Small intestine (tissue), 7 donors: ENCODE data around the gene FGF6. TPM values are rescaled to one million over a fixed set of nuclear protein-coding genes. Genes with fewer than 3 reads are reported as not detected.

Experiments used
- DNase-seq, 2 donors: peaks; one replicate each; pipeline versions ENCODE4 v3.0.0 to v3.0.0-alpha.2; 2013
- FAIRE-seq: peaks from 2 replicates; lab custom pipeline; 2012; peaks lifted over from hg19 to GRCh38; lab: Jason Lieb, UNC
- H3K27ac ChIP-seq, 3 donors: one replicate each; pipeline ENCODE4 v1.5.1; 2013; ENCODE audit warnings: low read length in 2 of 3, mild to moderate bottlenecking in 2 of 3, control low read depth in 1 of 3, inconsistent platforms in 1 of 3, low read depth in 1 of 3, moderate library complexity in 1 of 3
- H3K27me3 ChIP-seq, 3 donors: one replicate each; pipeline ENCODE4 v1.6.1; 2013; ENCODE audit warnings: low read length in 3 of 3, inconsistent platforms in 1 of 3; ENCODE audit not compliant: control insufficient read depth in 3 of 3, insufficient read depth in 3 of 3
- H3K36me3 ChIP-seq, 3 donors: one replicate each; pipeline ENCODE4 v1.6.1; 2013; ENCODE audit warnings: low read length in 3 of 3, inconsistent platforms in 1 of 3, low read depth in 1 of 3, mild to moderate bottlenecking in 1 of 3, moderate library complexity in 1 of 3; ENCODE audit not compliant: control insufficient read depth in 3 of 3, insufficient read depth in 2 of 3
- H3K4me1 ChIP-seq, 3 donors: one replicate each; pipeline ENCODE4 v1.6.1; 2013; ENCODE audit warnings: low read length in 2 of 3, inconsistent platforms in 1 of 3, low read depth in 1 of 3, mild to moderate bottlenecking in 1 of 3, moderate library complexity in 1 of 3; ENCODE audit not compliant: control insufficient read depth in 3 of 3, insufficient read depth in 2 of 3
- H3K4me3 ChIP-seq, 3 donors: one replicate each; pipeline ENCODE4 v1.5.1; 2013; ENCODE audit warnings: low read length in 3 of 3, control low read depth in 1 of 3, inconsistent platforms in 1 of 3, low read depth in 1 of 3, mild to moderate bottlenecking in 1 of 3, moderate library complexity in 1 of 3
- H3K9me3 ChIP-seq, 2 donors: one replicate each; pipeline ENCODE4 v1.6.1; 2013; ENCODE audit warnings: low read depth in 1 of 2, low read length in 1 of 2; ENCODE audit not compliant: control insufficient read depth in 2 of 2, insufficient read depth in 1 of 2
- WGBS, 3 donors: extraction: QIAGEN DNeasy Blood & Tissue Kit; methylation state at CpG; one replicate each; pipeline ENCODE4 v1.1.7; 2013; 5-methylcytosine and 5-hydroxymethylcytosine counted together
- polyA plus RNA-seq, 4 donors: library from polyadenylated mRNA; stranded (reverse) in 3 of 4; unstranded in 1 of 4; fragments of 200-250 nt in 3 of 4; fragments of 120-200 nt in 1 of 4; gene quantifications; one replicate each; pipeline versions ENCODE4 v1.2.1 to v1.2.3, GENCODE V29; 2013
- donor health status: healthy with polysubstance abuse.
- donor health status: control.
- donor health status: control.
- donor health status: Bipolar disorder and iron deficiency.
- donor health status: healthy.

Gene FGF6
- polyA plus RNA-seq, 4 donors, result 0.12 TPM; not detected in 3

DNA sequence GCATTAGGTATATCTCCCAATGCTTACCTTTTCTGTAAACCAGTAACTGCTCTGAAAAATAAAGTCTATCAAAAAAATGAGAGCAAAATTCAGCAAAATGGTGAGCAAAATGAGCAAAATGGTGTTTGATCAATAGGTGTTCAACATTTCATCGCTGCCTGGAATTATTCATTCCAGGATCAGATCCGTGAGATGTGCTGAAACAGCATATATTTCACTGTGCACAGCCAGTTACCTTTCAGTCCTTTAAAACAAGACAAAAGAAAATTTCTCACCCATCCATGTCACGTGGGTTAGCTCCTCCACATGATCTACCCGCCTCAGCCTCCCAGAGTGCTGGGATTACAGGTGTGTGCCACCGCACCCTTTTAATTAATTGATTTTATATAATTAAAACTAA lies 58.0 kb downstream of the FGF6 start:
- DNase-seq (no peak), FAIRE-seq (no peak)
- H3K9me3 ChIP-seq, result no peaks in the 10 kb centered on the region
- WGBS, 3 donors, result 86 to 89% (median 88%) methylated on average over 5 of the region's 5 CpGs
- H3K4me3 ChIP-seq, result no peak overlapping the region
- H3K27ac ChIP-seq, result no peak overlapping the region
- no peaks in the 10 kb centered on the region for H3K36me3 ChIP-seq
- no peaks in the 10 kb centered on the region for H3K4me1 ChIP-seq
- no peaks in the 10 kb centered on the region for H3K27me3 ChIP-seq

DNA sequence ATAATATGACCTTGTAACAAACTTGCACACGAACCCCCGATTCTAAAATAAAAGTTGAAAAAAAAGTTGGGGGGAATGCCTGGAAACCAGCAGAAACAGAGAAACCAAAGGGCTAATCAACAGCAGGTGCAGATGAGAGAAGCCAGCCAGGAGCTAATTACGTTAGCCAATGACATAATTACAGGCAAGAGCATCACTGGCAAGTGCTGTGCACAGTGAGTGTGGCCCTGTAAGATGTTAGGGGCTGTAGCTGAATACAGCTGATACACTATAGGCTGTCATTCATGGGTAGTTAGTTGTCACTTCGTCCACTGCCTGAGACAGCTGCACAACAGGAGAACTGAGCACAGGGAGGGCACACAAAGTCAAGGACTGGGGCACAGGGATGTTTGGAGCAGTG lies 58.8 kb downstream of the FGF6 start:
- Histone ChIP-seq H3K27me3 (no peaks in the 10 kb centered on the region), H3K36me3 (no peaks in the 10 kb centered on the region), H3K27ac (no peak overlapping the region), H3K9me3 (no peaks in the 10 kb centered on the region), H3K4me1 (no peaks in the 10 kb centered on the region), H3K4me3 (no peak overlapping the region)
- DNase-seq (no peak), FAIRE-seq (no peak)
- WGBS, 3 donors, result 59 to 75% (median 63%) methylated on average over 4 of the region's 4 CpGs

Other genes starting within 250 kb of the FGF6 start
- 100 to 1,000 TPM in 1 of 4 donors, 10 to 100 TPM in 1, 1 to 10 TPM in 2; 5.6 to 101 (median 22.0) TPM for gene CCND2, start 172.1 kb downstream of the FGF6 start, polyA plus RNA-seq
- gene TIGAR, start 124.6 kb downstream of the FGF6 start, polyA plus RNA-seq, result 10 to 100 TPM in 1 of 4 donors, 1 to 10 TPM in 3; 3.5 to 10.1 (median 5.4) TPM
- gene FGF23, start 66.1 kb downstream of the FGF6 start, polyA plus RNA-seq, result 10 to 100 TPM in 1 of 4 donors, under 1 TPM in 1, not detected in 2; 0.04 to 10.1 TPM
- 10 to 100 TPM in 2 of 4 donors, 1 to 10 TPM in 2; 1.4 to 16.5 (median 6.7) TPM for gene RAD51AP1, start 93.1 kb upstream of the FGF6 start, polyA plus RNA-seq
- 10 to 100 TPM; 23.7 to 63.3 (median 28.9) TPM for gene DYRK4, start 116.4 kb upstream of the FGF6 start, polyA plus RNA-seq
- gene AKAP3, start 203.2 kb upstream of the FGF6 start, polyA plus RNA-seq, result 1 to 10 TPM in 2 of 4 donors, under 1 TPM in 2; 0.45 to 2.5 (median 0.86) TPM
- gene NDUFA9, start 203.3 kb upstream of the FGF6 start, polyA plus RNA-seq, result 100 to 1,000 TPM in 1 of 4 donors, 10 to 100 TPM in 3; 64.6 to 113 (median 75.9) TPM